GM12872 (cell line): ENCODE data around the gene SLC7A11.

ENCODE experiments used
- CTCF ChIP-seq: IDR thresholded peaks from 3 replicates; pipeline ENCODE4 v1.5.1; 2011; ENCODE audit warnings: low read depth, mild to moderate bottlenecking, low read length, moderate library complexity; ENCODE audit not compliant: insufficient read depth

SLC7A11 gene

GRCh38 chr4:138181287-138181686 is 60.9 kb downstream of the SLC7A11 start:
- TF ChIP-seq CTCF, result no peak

- TF ChIP-seq CTCF, result no peak
These were observed 63.6 kb downstream of the SLC7A11 start for GRCh38 chr4:138178566-138178965.

- no peak for TF ChIP-seq CTCF
These were observed 64.7 kb downstream of the SLC7A11 start for GRCh38 chr4:138177278-138177968.

GRCh38 chr4:138174981-138175794 is 67.0 kb downstream of the SLC7A11 start:
- TF ChIP-seq CTCF, result no peak

GRCh38 chr4:138164208-138164607 is 77.9 kb downstream of the SLC7A11 start:
- TF ChIP-seq CTCF, result no peak

GRCh38 chr4:138163171-138163570 is 79.0 kb downstream of the SLC7A11 start:
- no peak for TF ChIP-seq CTCF

GRCh38 chr4:138162259-138162658 is 79.9 kb downstream of the SLC7A11 start:
- no peak for TF ChIP-seq CTCF
